Panc1 (cell line): Measurements from ENCODE around the gene MRC1. TPM values are rescaled to one million over a fixed set of nuclear protein-coding genes. Genes with fewer than 3 reads are reported as not detected.

Source experiments
- ATAC-seq: fragments of 200-7000 bp; cut with Tn5 transposase; 2 replicates; pipeline ENCODE4 v1.9.1; 2020; ENCODE audit warnings: mild to moderate bottlenecking, moderate library complexity
- BruUV-seq: library from RNA; stranded (reverse); fragments of 400-500 nt; replicated peaks from 2 replicates; lab custom pipeline; 2021; lab: Mats Ljungman, UMichigan
- CTCF ChIA-PET: fragments of 300-600 bp; sonication (Branson Sonifier 250); formaldehyde crosslinking; loops from one replicate; lab custom pipeline; 2022; ENCODE audit warnings: antibody characterized with exemption; lab: Charles Lee
- POLR2A ChIA-PET: fragments of 300-600 bp; sonication (Branson Sonifier 250); formaldehyde crosslinking; loops from one replicate; lab custom pipeline; 2022; ENCODE audit warnings: antibody characterized with exemption; lab: Charles Lee
- DNase-seq: peaks from one replicate; pipeline ENCODE4 v3.0.0-alpha.2; 2010; ENCODE audit warnings: low read depth, low spot score
- H3K27ac ChIP-seq: 2 replicates; pipeline ENCODE4 v1.5.1; 2011; ENCODE audit warnings: mild to moderate bottlenecking, low read length, inconsistent platforms
- H3K27me3 ChIP-seq: fragments of 200-500 bp; sonication (Bioruptor generic); 2 replicates; pipeline ENCODE4 v1.6.0; 2014; ENCODE audit warnings: low read length, inconsistent platforms; ENCODE audit not compliant: control insufficient read depth, insufficient read depth
- H3K36me3 ChIP-seq: fragments of 200-500 bp; sonication (Bioruptor generic); 2 replicates; pipeline ENCODE4 v1.5.1; 2014; ENCODE audit warnings: inconsistent platforms, mild to moderate bottlenecking, low read length, moderate library complexity; ENCODE audit not compliant: control insufficient read depth, insufficient read depth
- H3K4me1 ChIP-seq: 2 replicates; pipeline ENCODE4 v1.5.1; 2011; ENCODE audit warnings: inconsistent platforms, mild to moderate bottlenecking, low read length, moderate library complexity; ENCODE audit not compliant: control insufficient read depth, insufficient read depth
- H3K4me3 ChIP-seq, 2 experiments: 2 replicates each; pipeline ENCODE4 v1.5.1; 2011 to 2012; ENCODE audit warnings: low read depth in 2 of 2, low read length in 2 of 2, mild to moderate bottlenecking in 2 of 2, inconsistent platforms in 1 of 2, moderate library complexity in 1 of 2
- H3K9me3 ChIP-seq: fragments of 200-500 bp; sonication (Bioruptor generic); 2 replicates; pipeline ENCODE4 v1.5.1; 2014; ENCODE audit warnings: low read depth, mild to moderate bottlenecking, inconsistent platforms, low read length, moderate library complexity; ENCODE audit not compliant: control insufficient read depth, insufficient read depth
- POLR2AphosphoS5 ChIP-seq: IDR thresholded peaks from 2 replicates; pipeline ENCODE4 v1.6.1; 2012; ENCODE audit warnings: mild to moderate bottlenecking, low read depth, low read length, moderate library complexity
- REST ChIP-seq, 2 experiments: IDR thresholded peaks; 2 replicates each; pipeline ENCODE4 v1.6.1; 2011 to 2012; ENCODE audit warnings: low read depth in 2 of 2, control low read depth in 1 of 2, low read length in 1 of 2, mild to moderate bottlenecking in 1 of 2, moderate library complexity in 1 of 2; ENCODE audit not compliant: insufficient read depth in 1 of 2
- SIN3A ChIP-seq: IDR thresholded peaks from 2 replicates; pipeline ENCODE4 v1.6.1; 2012; ENCODE audit warnings: low read depth, mild to moderate bottlenecking, low read length, moderate library complexity, borderline replicate concordance; ENCODE audit not compliant: insufficient read depth
- TCF7L2 ChIP-seq: IDR thresholded peaks from 2 replicates; pipeline ENCODE4 v1.6.1; 2011; ENCODE audit warnings: mild to moderate bottlenecking, low read depth, low read length, inconsistent platforms
- in situ Hi-C: cut with HindIII; loops from 2 replicates; pipeline ENCODE4 v1.10.0; 2016; ENCODE audit warnings: low sequenced_read_pairs, low pct_unique_long_range_greater_than_20kb
- intact Hi-C: fragments of 100-400 bp; cut with micrococcal nuclease; formaldehyde crosslinking; loops from one replicate; pipeline ENCODE4 v1.10.0; 2022; ENCODE audit not compliant: unreplicated experiment
- total RNA-seq: library from RNA; stranded (reverse); gene quantifications from one replicate; pipeline ENCODE4 v1.2.1, GENCODE V29; 2021; ENCODE audit not compliant: unreplicated experiment
- TF ChIP-seq, protein P1 (sequence below): fragments of 450-650 bp; IDR thresholded peaks from 2 replicates; pipeline ENCODE4 v1.5.1; 2017; ENCODE audit warnings: mild to moderate bottlenecking

The MRC1 gene
- total RNA-seq, 1 experiment from 2014 or later: 0.21 TPM

- H3K27me3 ChIP-seq: no peaks in the 10 kb centered on the region
- no TSS peak for BruUV-seq
- no peaks in the 10 kb centered on the region for H3K4me1 ChIP-seq
- peak; percentile 24 for DNase-seq
- no peak overlapping the region for H3K4me3 ChIP-seq
- in situ Hi-C loops (no loop called here), intact Hi-C loops (loop anchor here (5.0 kb wide), 1 partner anchor 265 kb away; no protein-coding TSS in a partner anchor)
- POLR2A ChIA-PET: no interaction called here
- ATAC-seq: no peak
- H3K9me3 ChIP-seq: no peaks in the 10 kb centered on the region
- H3K27ac ChIP-seq: no peak overlapping the region
- CTCF ChIA-PET: no interaction called here
- H3K36me3 ChIP-seq: no peaks in the 10 kb centered on the region
- TF ChIP-seq, protein P1, sequence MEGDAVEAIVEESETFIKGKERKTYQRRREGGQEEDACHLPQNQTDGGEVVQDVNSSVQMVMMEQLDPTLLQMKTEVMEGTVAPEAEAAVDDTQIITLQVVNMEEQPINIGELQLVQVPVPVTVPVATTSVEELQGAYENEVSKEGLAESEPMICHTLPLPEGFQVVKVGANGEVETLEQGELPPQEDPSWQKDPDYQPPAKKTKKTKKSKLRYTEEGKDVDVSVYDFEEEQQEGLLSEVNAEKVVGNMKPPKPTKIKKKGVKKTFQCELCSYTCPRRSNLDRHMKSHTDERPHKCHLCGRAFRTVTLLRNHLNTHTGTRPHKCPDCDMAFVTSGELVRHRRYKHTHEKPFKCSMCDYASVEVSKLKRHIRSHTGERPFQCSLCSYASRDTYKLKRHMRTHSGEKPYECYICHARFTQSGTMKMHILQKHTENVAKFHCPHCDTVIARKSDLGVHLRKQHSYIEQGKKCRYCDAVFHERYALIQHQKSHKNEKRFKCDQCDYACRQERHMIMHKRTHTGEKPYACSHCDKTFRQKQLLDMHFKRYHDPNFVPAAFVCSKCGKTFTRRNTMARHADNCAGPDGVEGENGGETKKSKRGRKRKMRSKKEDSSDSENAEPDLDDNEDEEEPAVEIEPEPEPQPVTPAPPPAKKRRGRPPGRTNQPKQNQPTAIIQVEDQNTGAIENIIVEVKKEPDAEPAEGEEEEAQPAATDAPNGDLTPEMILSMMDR: peak; percentile 61
- TF ChIP-seq TCF7L2 (no peak), POLR2AphosphoS5 (no peak), REST (IDR thresholded peaks at IDR 0.05; ENCODE audit: insufficient read depth in 1 of 2, low read depth in 2 of 2, low read length in 1 of 2) (no peak)
These were observed 63.3 kb downstream of the MRC1 start for GRCh38 chr10:17872191-17873091.

GRCh38 chr10:17873946-17874345, 64.8 kb downstream of the MRC1 start:
- no peak for DNase-seq
- POLR2A ChIA-PET: interaction anchor here (0.5 kb wide), 1 partner anchor 472 kb away, joined by 3 read pairs; no protein-coding TSS in a partner anchor
- intact Hi-C loops: loop anchor here (5.0 kb wide), 1 partner anchor 267 kb away; no protein-coding TSS in a partner anchor
- no TSS peak for BruUV-seq
- no peak overlapping the region for H3K27ac ChIP-seq
- H3K9me3 ChIP-seq: no peaks in the 10 kb centered on the region
- in situ Hi-C loops: no loop called here
- no peaks in the 10 kb centered on the region for H3K36me3 ChIP-seq
- no peaks in the 10 kb centered on the region for H3K4me1 ChIP-seq
- CTCF ChIA-PET: interaction anchor here (0.6 kb wide), 1 partner anchor 468 kb away, joined by 5 read pairs; no protein-coding TSS in a partner anchor
- no peak for ATAC-seq
- H3K4me3 ChIP-seq: no peak overlapping the region
- TF ChIP-seq SIN3A: no peak
- no peak for TF ChIP-seq TCF7L2
- TF ChIP-seq POLR2AphosphoS5: no peak
- no peak for TF ChIP-seq REST (IDR thresholded peaks at IDR 0.05; ENCODE audit: insufficient read depth in 1 of 2, low read depth in 2 of 2, low read length in 1 of 2)
- TF ChIP-seq, protein P1: no peak
- no peaks in the 10 kb centered on the region for H3K27me3 ChIP-seq
